GM12872 (cell line): ENCODE data around the gene SPATS2L.

Source experiments
- CTCF ChIP-seq: IDR thresholded peaks from 3 replicates; pipeline ENCODE4 v1.5.1; 2011; ENCODE audit warnings: low read depth, mild to moderate bottlenecking, low read length, moderate library complexity; ENCODE audit not compliant: insufficient read depth

Gene SPATS2L

DNA sequence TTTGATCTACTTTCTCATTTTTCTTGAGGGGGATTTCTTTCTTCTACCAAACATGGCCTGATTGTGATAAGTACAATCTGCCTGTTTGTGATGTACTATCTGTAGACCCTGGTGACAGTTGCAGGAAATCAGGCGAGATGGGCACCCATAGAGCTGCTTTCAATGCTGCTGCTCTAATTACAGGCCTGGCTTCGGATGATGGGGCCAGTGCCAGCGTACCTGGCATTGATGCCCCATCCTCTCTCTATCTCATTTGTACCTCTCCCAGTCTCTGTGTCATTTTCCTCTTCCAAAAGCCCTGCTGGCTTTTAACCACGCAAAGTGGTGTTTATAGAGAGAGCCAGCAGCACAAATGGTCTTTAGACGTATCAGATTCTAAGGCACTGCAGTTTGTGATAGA lies 133.5 kb downstream of the SPATS2L start:
- no peak for TF ChIP-seq CTCF

GRCh38 chr2:200442471-200442870 lies 136.0 kb downstream of the SPATS2L start:
- no peak for TF ChIP-seq CTCF

- no peak for TF ChIP-seq CTCF
Observed at GRCh38 chr2:200443376-200443775, 136.9 kb downstream of the SPATS2L start.

DNA sequence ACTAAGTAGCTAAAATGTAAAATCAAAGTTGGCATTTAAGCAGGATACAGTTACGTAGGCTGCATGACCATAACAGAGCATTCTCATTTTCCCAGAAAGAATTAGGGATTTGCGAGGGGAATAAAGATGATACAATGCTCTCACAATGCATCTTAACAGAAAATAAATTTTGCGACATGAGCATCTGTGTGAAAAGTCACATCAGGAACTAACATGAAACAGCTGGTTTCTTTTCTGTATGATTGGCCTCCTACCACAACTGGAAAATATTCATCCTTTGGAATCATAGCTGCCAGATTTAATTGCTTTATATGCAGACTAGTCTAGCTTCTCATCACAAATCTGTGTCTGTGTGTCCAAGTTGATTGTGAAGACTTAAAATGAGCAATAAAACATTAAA lies 137.4 kb downstream of the SPATS2L start:
- TF ChIP-seq CTCF, result no peak

- TF ChIP-seq CTCF, result no peak
Observed at GRCh38 chr2:200444530-200444929, 138.0 kb downstream of the SPATS2L start.

GRCh38 chr2:200445284-200445683 lies 138.8 kb downstream of the SPATS2L start:
- no peak for TF ChIP-seq CTCF

DNA sequence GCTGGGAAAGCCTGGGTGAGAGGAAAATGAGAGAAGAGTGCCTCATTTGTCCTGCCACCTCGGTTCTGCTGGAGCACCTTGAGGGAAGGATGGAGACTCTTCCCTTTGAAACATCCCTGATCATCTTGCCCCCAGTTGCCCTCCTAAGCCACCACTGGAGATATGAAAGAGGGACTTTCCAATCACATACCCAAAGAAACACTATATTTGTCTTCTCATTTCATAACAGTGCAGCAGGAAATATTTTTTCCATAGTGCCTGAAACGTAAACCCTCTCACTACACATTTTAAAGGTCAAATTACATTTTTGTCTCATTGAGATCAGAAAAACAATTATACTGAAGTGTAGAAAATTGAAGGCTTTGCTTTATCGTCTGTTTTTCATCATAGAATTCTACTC lies 140.1 kb downstream of the SPATS2L start:
- TF ChIP-seq CTCF, result no peak
